PC-3 (cell line): ENCODE results near the gene TRMT10B. TPM values are rescaled to one million over a fixed set of nuclear protein-coding genes. Genes with fewer than 3 reads are reported as not detected.

ENCODE experiments used
- ATAC-seq: fragments of 200-7000 bp; cut with Tn5 transposase; 2 replicates; pipeline ENCODE4 v1.9.1; 2020; ENCODE audit warnings: mild to moderate bottlenecking, moderate library complexity
- BruUV-seq: library from RNA; stranded (reverse); fragments of 400-500 nt; replicated peaks from 2 replicates; lab custom pipeline; 2021; lab: Mats Ljungman, UMichigan
- CTCF ChIA-PET: fragments of 300-600 bp; sonication (Branson Sonifier 250); formaldehyde crosslinking; loops from one replicate; lab custom pipeline; 2022; ENCODE audit warnings: antibody characterized with exemption; lab: Charles Lee
- POLR2A ChIA-PET: fragments of 300-600 bp; sonication (Branson Sonifier 250); formaldehyde crosslinking; loops from one replicate; lab custom pipeline; 2022; ENCODE audit warnings: antibody characterized with exemption; ENCODE audit not compliant: unreplicated experiment; lab: Charles Lee
- DNase-seq: peaks from one replicate; pipeline ENCODE4 v3.0.0-alpha.2; 2015
- H2AFZ ChIP-seq: fragments of 300-600 bp; sonication (generic); 2 replicates; pipeline ENCODE4 v1.6.0; 2016; ENCODE audit warnings: antibody characterized with exemption, low read length
- H3F3A ChIP-seq: fragments of 300-600 bp; sonication (generic); one replicate; pipeline ENCODE4 v1.6.0; 2017; ENCODE audit warnings: antibody characterized with exemption, low read length, control low read depth, mild to moderate bottlenecking; ENCODE audit not compliant: unreplicated experiment
- H3K27ac ChIP-seq: fragments of 300-600 bp; sonication (generic); 2 replicates; pipeline ENCODE4 v1.5.1; 2016; ENCODE audit warnings: mild to moderate bottlenecking, low read length
- H3K27me3 ChIP-seq: fragments of 300-600 bp; sonication (generic); 2 replicates; pipeline ENCODE4 v1.6.1; 2016; ENCODE audit warnings: low read length, mixed read lengths
- H3K36me3 ChIP-seq: fragments of 300-600 bp; sonication (generic); 2 replicates; pipeline ENCODE4 v1.6.1; 2016; ENCODE audit warnings: low read depth, mixed run types, low read length, mixed read lengths
- H3K4me1 ChIP-seq: fragments of 300-600 bp; sonication (generic); 2 replicates; pipeline ENCODE4 v1.5.1; 2016; ENCODE audit warnings: low read length; ENCODE audit not compliant: insufficient read depth
- H3K4me2 ChIP-seq: fragments of 300-600 bp; sonication (generic); 2 replicates; pipeline ENCODE4 v1.6.0; 2016; ENCODE audit warnings: low read length
- H3K4me3 ChIP-seq: fragments of 300-600 bp; sonication (generic); 2 replicates; pipeline ENCODE4 v1.5.1; 2016; ENCODE audit warnings: mild to moderate bottlenecking, low read length, mixed read lengths
- H3K79me2 ChIP-seq: fragments of 300-600 bp; sonication (generic); 2 replicates; pipeline ENCODE4 v1.6.1; 2017; ENCODE audit warnings: low read length, mixed read lengths
- H3K9ac ChIP-seq: fragments of 300-600 bp; sonication (generic); 2 replicates; pipeline ENCODE4 v1.6.0; 2016; ENCODE audit warnings: mild to moderate bottlenecking, low read length
- H3K9me2 ChIP-seq: fragments of 300-600 bp; sonication (generic); replicated peaks from 2 replicates; pipeline ENCODE4 v1.6.1; 2016; ENCODE audit warnings: mixed run types, low read length, mixed read lengths
- H3K9me3 ChIP-seq: fragments of 300-600 bp; sonication (generic); 2 replicates; pipeline ENCODE4 v1.6.1; 2016; ENCODE audit warnings: low read length, mixed read lengths
- H4K20me1 ChIP-seq: fragments of 300-600 bp; sonication (generic); 2 replicates; pipeline ENCODE4 v1.6.1; 2016; ENCODE audit warnings: low read length, mixed read lengths
- EZH2 ChIP-seq: fragments of 300-600 bp; sonication (generic); IDR thresholded peaks from one replicate; pipeline ENCODE4 v1.6.1; 2017; ENCODE audit warnings: antibody characterized with exemption, mild to moderate bottlenecking, low read length; ENCODE audit not compliant: unreplicated experiment
- EZH2phosphoT487 ChIP-seq: fragments of 300-600 bp; sonication (generic); IDR thresholded peaks from 2 replicates; pipeline ENCODE4 v1.6.1; 2018; ENCODE audit warnings: mild to moderate bottlenecking, antibody characterized with exemption, low read length, borderline replicate concordance
- intact Hi-C: fragments of 100-400 bp; cut with micrococcal nuclease; formaldehyde crosslinking; loops from 2 replicates; pipeline ENCODE4 v1.9.0; 2023
- total RNA-seq: library from RNA; depleted of rRNA; stranded (reverse); fragments of >200 nt; gene quantifications from 2 replicates; pipeline ENCODE4 v1.2.3, GENCODE V29; 2014
- TF ChIP-seq, protein P1 (sequence below): fragments of 300-600 bp; sonication (generic); conservative IDR thresholded peaks from 2 replicates; pipeline ENCODE4 v1.5.1; 2017; ENCODE audit warnings: antibody characterized with exemption, low read depth, mild to moderate bottlenecking, low read length

The TRMT10B gene
- total RNA-seq, 1 experiment from 2014 or later = 1.1 TPM

GRCh38 chr9:37739222-37739621 lies 14.4 kb upstream of the TRMT10B start:
- TF ChIP-seq EZH2 (no peak), EZH2phosphoT487 (no peak)
- TF ChIP-seq, protein P1, sequence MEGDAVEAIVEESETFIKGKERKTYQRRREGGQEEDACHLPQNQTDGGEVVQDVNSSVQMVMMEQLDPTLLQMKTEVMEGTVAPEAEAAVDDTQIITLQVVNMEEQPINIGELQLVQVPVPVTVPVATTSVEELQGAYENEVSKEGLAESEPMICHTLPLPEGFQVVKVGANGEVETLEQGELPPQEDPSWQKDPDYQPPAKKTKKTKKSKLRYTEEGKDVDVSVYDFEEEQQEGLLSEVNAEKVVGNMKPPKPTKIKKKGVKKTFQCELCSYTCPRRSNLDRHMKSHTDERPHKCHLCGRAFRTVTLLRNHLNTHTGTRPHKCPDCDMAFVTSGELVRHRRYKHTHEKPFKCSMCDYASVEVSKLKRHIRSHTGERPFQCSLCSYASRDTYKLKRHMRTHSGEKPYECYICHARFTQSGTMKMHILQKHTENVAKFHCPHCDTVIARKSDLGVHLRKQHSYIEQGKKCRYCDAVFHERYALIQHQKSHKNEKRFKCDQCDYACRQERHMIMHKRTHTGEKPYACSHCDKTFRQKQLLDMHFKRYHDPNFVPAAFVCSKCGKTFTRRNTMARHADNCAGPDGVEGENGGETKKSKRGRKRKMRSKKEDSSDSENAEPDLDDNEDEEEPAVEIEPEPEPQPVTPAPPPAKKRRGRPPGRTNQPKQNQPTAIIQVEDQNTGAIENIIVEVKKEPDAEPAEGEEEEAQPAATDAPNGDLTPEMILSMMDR = no peak
- Histone ChIP-seq H2AFZ (no peak overlapping the region), H3K36me3 (no peaks in the 10 kb centered on the region), H3K4me2 (no peak overlapping the region), H3K4me3 (no peak overlapping the region), H3K27ac (no peak overlapping the region), H3K9me2 (no peaks in the 10 kb centered on the region), H3K9me3 (no peaks in the 10 kb centered on the region), H3K79me2 (no peaks in the 10 kb centered on the region), H3K27me3 (no peaks in the 10 kb centered on the region), H4K20me1 (no peaks in the 10 kb centered on the region), H3K9ac (no peak overlapping the region), H3K4me1 (no peaks in the 10 kb centered on the region), H3F3A (no peaks in the 10 kb centered on the region)
- ATAC-seq (no peak), DNase-seq (no peak)
- intact Hi-C loops = no loop called here
- ChIA-PET CTCF (no interaction called here), POLR2A (no interaction called here)
- no TSS peak for BruUV-seq

DNA sequence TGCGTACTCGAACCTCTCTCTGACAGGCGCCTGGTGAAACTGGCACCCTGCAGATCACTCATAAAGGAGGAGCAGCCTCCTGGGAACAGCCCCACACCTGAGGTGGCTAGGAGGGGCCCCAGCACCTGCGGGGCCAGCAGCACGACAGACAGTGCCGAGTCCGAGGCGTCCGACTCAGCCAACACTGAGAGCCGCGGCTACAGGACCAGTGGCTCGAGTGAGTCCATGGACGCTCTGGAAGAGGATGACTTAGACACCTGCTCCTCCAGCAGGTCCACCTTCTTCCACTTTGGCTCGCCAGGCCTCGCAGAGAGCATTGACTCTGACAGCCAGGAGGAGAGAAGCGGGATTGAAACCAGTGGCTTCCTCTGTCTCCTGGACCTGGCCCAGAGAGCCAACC lies 13.5 kb upstream of the TRMT10B start:
- Histone ChIP-seq H3K9me2 (no peaks in the 10 kb centered on the region), H3K36me3 (no peaks in the 10 kb centered on the region), H3K4me3 (no peak overlapping the region), H2AFZ (no peak overlapping the region), H3K4me2 (no peak overlapping the region), H3K9ac (no peak overlapping the region), H3K9me3 (no peaks in the 10 kb centered on the region), H3K79me2 (no peaks in the 10 kb centered on the region), H4K20me1 (no peaks in the 10 kb centered on the region), H3K27ac (no peak overlapping the region), H3F3A (no peaks in the 10 kb centered on the region), H3K27me3 (no peaks in the 10 kb centered on the region), H3K4me1 (no peaks in the 10 kb centered on the region)
- DNase-seq (no peak), ATAC-seq (no peak)
- ChIA-PET POLR2A (no interaction called here), CTCF (no interaction called here)
- BruUV-seq = no TSS peak
- TF ChIP-seq, protein P1 = no peak
- TF ChIP-seq EZH2phosphoT487 (no peak), EZH2 (no peak)
- intact Hi-C loops = no loop called here

GRCh38 chr9:37740631-37741328 lies 12.8 kb upstream of the TRMT10B start:
- H3K4me3 ChIP-seq = no peak overlapping the region
- H3K9ac ChIP-seq = no peak overlapping the region
- DNase-seq = no peak
- H3K9me3 ChIP-seq = no peaks in the 10 kb centered on the region
- no TSS peak for BruUV-seq
- ChIA-PET POLR2A (no interaction called here), CTCF (no interaction called here)
- ATAC-seq = no peak
- no peaks in the 10 kb centered on the region for H3K9me2 ChIP-seq
- no peak overlapping the region for H3K4me2 ChIP-seq
- no peak overlapping the region for H3K27ac ChIP-seq
- no peaks in the 10 kb centered on the region for H4K20me1 ChIP-seq
- intact Hi-C loops = no loop called here
- no peaks in the 10 kb centered on the region for H3K36me3 ChIP-seq
- H3K27me3 ChIP-seq = no peaks in the 10 kb centered on the region
- no peaks in the 10 kb centered on the region for H3F3A ChIP-seq
- no peak overlapping the region for H2AFZ ChIP-seq
- no peaks in the 10 kb centered on the region for H3K79me2 ChIP-seq
- H3K4me1 ChIP-seq = no peaks in the 10 kb centered on the region
- TF ChIP-seq, protein P1 = no peak
- TF ChIP-seq EZH2 (no peak), EZH2phosphoT487 (no peak)
